SKM-1 treated with dmso at 0.1 percent for 144 hours (cell line): ENCODE results near the gene ALDH3B2.

ENCODE experiments used
- DNase-seq: peaks from one replicate; lab custom pipeline; 2025; ENCODE audit not compliant: unreplicated experiment; lab: John Stamatoyannopoulos, UW

The ALDH3B2 gene

DNA sequence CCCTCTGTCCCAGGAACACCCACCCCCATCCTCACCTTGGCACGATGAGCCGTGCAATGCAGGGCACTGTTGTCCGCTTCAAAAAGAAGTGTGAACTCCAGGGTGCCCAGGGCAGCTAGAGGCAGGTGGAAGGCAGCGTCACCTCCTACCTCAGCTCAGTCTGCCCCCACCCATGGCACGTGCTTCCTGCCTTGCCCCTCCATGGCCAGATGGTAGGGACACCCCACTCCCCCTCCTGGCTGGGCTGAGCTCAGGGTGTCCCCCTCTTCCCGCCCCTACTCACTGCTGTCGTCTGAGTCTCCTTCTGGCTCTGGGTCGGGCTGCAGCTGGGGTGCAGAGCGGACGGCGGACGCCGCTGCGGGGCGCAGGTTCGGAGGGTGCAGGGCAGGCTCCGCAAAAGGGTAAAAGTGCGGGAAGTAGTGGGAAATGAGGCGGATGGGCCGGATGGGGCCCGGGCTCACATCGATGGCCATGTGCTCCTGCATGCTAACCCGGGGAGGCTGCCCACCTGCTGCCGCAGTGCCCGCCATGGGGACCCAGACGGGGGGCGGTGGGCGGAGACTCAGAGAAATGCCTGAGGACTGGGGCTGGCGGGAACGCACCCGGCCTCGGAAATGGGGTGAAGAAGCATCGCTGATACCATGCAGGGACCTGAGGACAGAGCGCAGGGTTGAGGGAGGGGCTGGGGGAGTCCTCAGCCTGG lies 58.5 kb downstream of the ALDH3B2 start:
- no peak for DNase-seq

DNA sequence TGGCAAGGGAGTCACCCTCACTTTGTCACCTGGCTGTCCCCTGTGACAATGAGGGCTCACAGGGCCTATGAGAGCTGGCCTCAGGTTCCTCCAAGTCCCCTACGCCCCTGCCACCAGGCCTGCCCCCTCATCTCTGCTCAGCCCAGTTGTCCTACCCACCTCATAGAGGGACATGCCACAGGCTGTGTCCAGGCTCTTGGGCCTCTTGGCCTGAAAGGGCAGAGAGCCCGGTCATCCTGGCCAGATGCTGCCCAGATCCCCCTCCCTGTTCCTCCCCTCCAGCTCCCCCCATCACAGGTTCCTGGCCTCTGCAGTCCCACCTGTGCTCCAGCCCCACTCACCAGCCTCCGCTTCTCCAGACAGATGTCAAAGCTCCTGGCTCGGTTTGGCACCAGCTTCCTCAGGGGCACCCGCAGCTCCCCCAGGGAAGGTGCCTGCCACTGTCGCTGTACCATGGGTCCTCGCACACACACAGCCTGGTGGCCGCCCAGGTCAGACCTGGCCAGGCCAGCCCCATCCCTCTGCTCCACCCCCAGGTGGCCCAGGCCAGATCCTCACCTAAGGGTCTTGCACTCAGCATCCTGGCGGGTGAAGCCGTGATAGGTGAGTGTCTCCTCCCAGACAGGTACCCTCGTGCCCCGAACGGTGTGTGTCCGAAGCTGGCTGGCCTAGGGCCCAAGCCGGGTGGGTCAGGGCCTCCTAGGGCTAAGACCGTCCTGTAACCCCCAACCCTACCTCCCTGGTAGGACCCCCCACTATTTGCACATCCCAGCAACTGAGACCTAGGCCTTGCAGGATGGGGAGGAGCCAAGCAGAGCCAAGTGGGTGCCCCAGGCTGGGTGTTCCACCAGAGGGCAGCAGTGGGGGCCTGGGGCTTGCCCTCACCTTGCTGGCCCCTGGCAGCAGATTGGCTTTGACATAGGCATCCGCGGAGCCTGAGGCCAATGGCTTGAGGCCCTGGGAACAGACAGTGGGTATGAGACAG lies 59.4 kb downstream of the ALDH3B2 start:
- peak; percentile 44 for DNase-seq

DNA sequence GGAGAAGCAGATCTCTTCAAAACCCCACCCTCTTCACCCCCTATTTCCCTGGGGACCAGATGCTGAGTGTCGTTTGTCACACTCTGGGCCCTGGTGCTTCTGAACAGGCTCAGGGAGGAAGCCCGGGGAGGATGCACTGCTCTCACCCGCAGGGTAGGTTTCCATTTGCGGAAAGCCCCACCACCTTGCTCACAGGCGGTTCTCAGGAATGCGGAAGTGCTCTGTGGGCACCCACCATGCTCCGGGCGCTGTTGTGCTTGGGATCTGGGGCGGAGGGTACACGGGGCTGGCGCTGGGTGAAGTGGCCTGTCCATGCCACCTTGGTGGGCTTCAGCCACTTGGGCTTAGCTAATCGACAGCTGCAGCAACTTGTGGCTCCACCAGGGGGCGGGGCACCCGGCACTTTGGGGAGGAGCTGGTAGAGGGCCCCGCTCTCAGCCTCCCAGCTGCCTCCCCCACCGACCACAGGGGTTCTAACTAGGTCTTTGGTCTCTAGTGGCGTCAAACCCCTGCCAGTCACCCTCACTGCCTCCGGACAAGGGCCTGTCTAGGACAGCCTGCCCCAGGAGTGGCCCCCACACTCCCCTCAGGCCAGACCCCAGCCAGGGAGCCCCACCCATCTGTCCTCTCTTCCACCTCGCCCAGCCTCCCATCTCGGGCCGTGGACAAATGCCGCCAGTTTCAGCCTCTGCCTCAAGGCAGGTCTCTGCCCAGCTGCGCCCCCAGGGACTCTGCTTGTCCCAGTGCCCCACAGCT lies 60.3 kb downstream of the ALDH3B2 start:
- DNase-seq: peak; percentile 63

DNA sequence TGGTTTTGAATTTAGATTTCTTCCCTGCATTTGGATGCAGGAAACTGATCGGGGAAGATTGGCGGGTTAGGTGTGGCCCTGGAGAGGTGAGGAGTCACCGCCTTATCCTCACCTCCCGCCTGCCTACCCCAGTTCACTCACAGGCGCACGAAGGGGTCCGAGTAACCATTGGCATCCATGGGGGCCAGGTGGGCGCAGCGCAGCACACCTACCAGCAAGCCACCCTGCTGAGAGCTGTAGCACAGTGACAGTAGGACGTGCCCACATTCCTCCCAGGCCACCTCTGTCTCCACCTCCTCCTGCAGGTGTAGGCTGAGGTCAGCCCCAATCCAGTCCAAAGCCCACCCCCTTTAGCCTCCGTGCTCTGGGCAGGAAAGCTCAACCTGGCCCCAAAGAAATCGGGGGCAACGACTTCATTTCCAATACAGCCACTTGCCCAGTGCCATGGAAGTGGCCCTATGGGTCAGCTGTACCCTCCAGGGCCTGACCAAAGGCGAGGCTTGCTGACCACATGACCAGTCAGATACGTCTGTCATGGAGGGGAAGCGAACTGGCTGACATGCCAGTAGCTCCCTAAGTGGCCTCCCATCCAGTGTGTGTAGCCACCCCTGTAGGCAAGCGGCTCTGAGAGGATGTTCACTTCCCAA lies 61.0 kb downstream of the ALDH3B2 start:
- no peak for DNase-seq

DNA sequence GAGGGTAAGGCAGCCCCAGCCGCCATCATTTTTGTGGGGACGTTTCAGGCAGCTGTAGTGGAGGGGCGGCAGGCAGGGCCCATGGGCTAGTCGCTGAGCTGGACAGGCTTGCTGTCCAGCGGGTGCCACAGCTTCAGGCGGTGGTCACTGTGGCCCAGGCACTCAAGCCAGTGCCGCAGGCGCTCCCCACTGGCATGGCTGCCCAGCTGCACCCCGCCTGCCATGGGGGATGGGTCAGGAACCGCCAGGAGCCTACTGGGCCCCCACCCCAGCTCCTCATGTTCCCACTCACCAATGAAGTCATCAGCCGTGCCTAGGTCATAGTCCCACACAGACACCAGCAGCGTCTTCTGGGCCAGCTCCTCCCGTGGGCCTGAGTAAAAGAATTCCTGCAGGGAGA lies 61.7 kb downstream of the ALDH3B2 start:
- DNase-seq: no peak
